ENCODE results near the gene GPR65.
"Not testable (repeated sequence)": the region's sequence is repeated elsewhere in the genome, so short reads cannot be mapped to it uniquely, and the experiment has no call there.

The GPR65 gene

GRCh38 chr14:88003425-88003824 lies 1.5 kb upstream of the GPR65 start:
- DNase-seq (ENCODE audit: low read depth in 1 of 2, low spot score in 1 of 2): no peak

- no peak for DNase-seq (ENCODE audit: low read depth in 1 of 2, low spot score in 1 of 2)
These were observed 364 bp upstream of the GPR65 start for GRCh38 chr14:88004506-88005036.

GRCh38 chr14:88005978-88006851 lies 1.3 kb downstream of the GPR65 start:
- DNase-seq (ENCODE audit: low read depth in 1 of 2, low spot score in 1 of 2): peak in 1 of 2 donors; percentile 23

GRCh38 chr14:88007608-88008007 lies 2.7 kb downstream of the GPR65 start:
- DNase-seq (ENCODE audit: low read depth in 1 of 2, low spot score in 1 of 2): no peak

- no peak for DNase-seq (ENCODE audit: low read depth in 1 of 2, low spot score in 1 of 2)
These were observed 3.3 kb downstream of the GPR65 start for GRCh38 chr14:88008039-88008742.

GRCh38 chr14:88009486-88009885 lies 4.6 kb downstream of the GPR65 start:
- DNase-seq (ENCODE audit: low read depth in 1 of 2, low spot score in 1 of 2): no peak

GRCh38 chr14:88010331-88010730 lies 5.4 kb downstream of the GPR65 start:
- no peak for DNase-seq (ENCODE audit: low read depth in 1 of 2, low spot score in 1 of 2)

- no peak for DNase-seq (ENCODE audit: low read depth in 1 of 2, low spot score in 1 of 2)
These were observed 7.6 kb downstream of the GPR65 start for GRCh38 chr14:88012495-88012894.

- no peak for DNase-seq (ENCODE audit: low read depth in 1 of 2, low spot score in 1 of 2)
These were observed 8.9 kb downstream of the GPR65 start for GRCh38 chr14:88013750-88014349.

- DNase-seq (ENCODE audit: low read depth in 1 of 2, low spot score in 1 of 2): no peak
These were observed 11.8 kb downstream of the GPR65 start for GRCh38 chr14:88016768-88017167.

GRCh38 chr14:88017535-88017934 lies 12.6 kb downstream of the GPR65 start:
- DNase-seq (ENCODE audit: low read depth in 1 of 2, low spot score in 1 of 2): no peak

- DNase-seq (ENCODE audit: low read depth in 1 of 2, low spot score in 1 of 2): no peak
These were observed 18.8 kb downstream of the GPR65 start for GRCh38 chr14:88023658-88024187.

- not testable (repeated sequence) for DNase-seq (ENCODE audit: low read depth in 1 of 2, low spot score in 1 of 2)
These were observed 19.5 kb downstream of the GPR65 start for GRCh38 chr14:88024252-88025086.

- no peak for DNase-seq (ENCODE audit: low read depth in 1 of 2, low spot score in 1 of 2)
These were observed 20.4 kb downstream of the GPR65 start for GRCh38 chr14:88025313-88025712.

GRCh38 chr14:88026890-88027289 lies 22.0 kb downstream of the GPR65 start:
- DNase-seq (ENCODE audit: low read depth in 1 of 2, low spot score in 1 of 2): no peak

- no peak for DNase-seq (ENCODE audit: low read depth in 1 of 2, low spot score in 1 of 2)
These were observed 24.6 kb downstream of the GPR65 start for GRCh38 chr14:88029500-88029899.

- no peak for DNase-seq (ENCODE audit: low read depth in 1 of 2, low spot score in 1 of 2)
These were observed 25.1 kb downstream of the GPR65 start for GRCh38 chr14:88030079-88030478.

- no peak for DNase-seq (ENCODE audit: low read depth in 1 of 2, low spot score in 1 of 2)
These were observed 26.0 kb downstream of the GPR65 start for GRCh38 chr14:88030892-88031291.

- no peak for DNase-seq (ENCODE audit: low read depth in 1 of 2, low spot score in 1 of 2)
These were observed 27.4 kb downstream of the GPR65 start for GRCh38 chr14:88032373-88032772.

GRCh38 chr14:88034076-88034475 lies 29.1 kb downstream of the GPR65 start:
- DNase-seq (ENCODE audit: low read depth in 1 of 2, low spot score in 1 of 2): no peak

- DNase-seq (ENCODE audit: low read depth in 1 of 2, low spot score in 1 of 2): no peak
These were observed 31.5 kb downstream of the GPR65 start for GRCh38 chr14:88036422-88036821.

All from stimulated activated CD4-positive, alpha-beta T cell treated with anti-CD3 and anti-CD28 coated beads, Interleukin-15, amount 100 ng/mL, for 1 hour (primary cell).